T-cell (primary cell): ENCODE measurements around the gene PTBP1. TPM values are rescaled to one million over a fixed set of nuclear protein-coding genes. Genes with fewer than 3 reads are reported as not detected.

Source experiments
- ATAC-seq, 4 experiments: fragments of 200-7000 bp in 3 of 4; fragments of 150-1000 bp in 1 of 4; cut with Tn5 transposase; replicated peaks in 1 of 4; 1 replicate in 3 of 4; 2 replicates in 1 of 4; pipeline ENCODE4 v1.10.0; 2021; ENCODE audit warnings: moderate library complexity in 3 of 4, mild to moderate bottlenecking in 2 of 4, moderate number of reproducible peaks in 1 of 4
- CTCF ChIA-PET, 2 donors: fragments of 300-600 bp; sonication (Branson Sonifier 250); formaldehyde crosslinking; loops; one replicate each; lab custom pipeline; 2022; ENCODE audit warnings: antibody characterized with exemption in 2 of 2; lab: Charles Lee
- POLR2A ChIA-PET, 2 donors: fragments of 300-600 bp; sonication (Branson Sonifier 250); formaldehyde crosslinking; loops; one replicate each; lab custom pipeline; 2022; ENCODE audit warnings: antibody characterized with exemption in 2 of 2; lab: Charles Lee
- DNase-seq, 35 experiments: peaks; one replicate each; pipeline versions ENCODE4 v3.0.0 to v3.0.0-alpha.2; 2013 to 2023
- H3K27ac ChIP-seq: one replicate; pipeline ENCODE4 v1.5.1; 2013; ENCODE audit warnings: low read length
- H3K27me3 ChIP-seq, 2 experiments: replicated peaks in 1 of 2; 1 replicate in 1 of 2; 2 replicates in 1 of 2; pipeline versions ENCODE4 v1.6.1 to v1.7.0; 2013; ENCODE audit warnings: low read length in 1 of 2, mixed read lengths in 1 of 2; ENCODE audit not compliant: control insufficient read depth in 2 of 2, insufficient read depth in 2 of 2; ENCODE audit errors: extremely low read depth in 1 of 2
- H3K36me3 ChIP-seq, 2 donors: 1 replicate in 1 of 2; 2 replicates in 1 of 2; pipeline versions ENCODE4 v1.6.1 to v1.7.0; 2013; ENCODE audit warnings: low read length in 1 of 2; ENCODE audit not compliant: control insufficient read depth in 2 of 2, insufficient read depth in 1 of 2; ENCODE audit errors: extremely low read depth in 1 of 2
- H3K4me1 ChIP-seq, 2 experiments: 1 replicate in 1 of 2; 2 replicates in 1 of 2; pipeline versions ENCODE4 v1.6.1 to v1.7.0; 2013; ENCODE audit warnings: low read length in 2 of 2, mixed read lengths in 1 of 2; ENCODE audit not compliant: insufficient read depth in 2 of 2, control insufficient read depth in 1 of 2; ENCODE audit errors: extremely low read depth in 1 of 2
- H3K4me3 ChIP-seq, 2 donors: 1 replicate in 1 of 2; 2 replicates in 1 of 2; pipeline versions ENCODE4 v1.5.1 to v1.7.0; 2013; ENCODE audit warnings: mild to moderate bottlenecking in 2 of 2, low read length in 1 of 2, moderate library complexity in 1 of 2; ENCODE audit not compliant: control insufficient read depth in 1 of 2; ENCODE audit errors: extremely low read depth in 1 of 2
- H3K9me3 ChIP-seq: 2 replicates; pipeline ENCODE4 v1.7.0; 2013
- H3K27ac Mint-ChIP-seq, 2 donors: one replicate each; pipeline ENCODE4 v1.8.0; 2020 to 2021; ENCODE audit warnings: mild to moderate bottlenecking in 2 of 2, mixed read lengths in 2 of 2
- H3K27me3 Mint-ChIP-seq, 2 donors: one replicate each; pipeline ENCODE4 v1.8.0; 2021 to 2022; ENCODE audit warnings: mixed read lengths in 2 of 2
- H3K36me3 Mint-ChIP-seq: one replicate; pipeline ENCODE4 v1.8.0; 2021; ENCODE audit warnings: mixed read lengths
- H3K4me1 Mint-ChIP-seq, 3 donors: one replicate each; pipeline ENCODE4 v1.8.0; 2020 to 2022; ENCODE audit warnings: mixed read lengths in 3 of 3, mild to moderate bottlenecking in 1 of 3
- H3K4me3 Mint-ChIP-seq, 3 donors: one replicate each; pipeline ENCODE4 v1.8.0; 2020 to 2022; ENCODE audit warnings: mild to moderate bottlenecking in 3 of 3, mixed read lengths in 3 of 3, moderate library complexity in 3 of 3
- H3K9me3 Mint-ChIP-seq, 3 donors: one replicate each; pipeline ENCODE4 v1.8.0; 2020 to 2022; ENCODE audit warnings: mixed read lengths in 3 of 3
- WGBS: methylation state at CpG from one replicate; pipeline ENCODE4 v1.1.5; 2013; ENCODE audit warnings: missing lambda C conversion rate; ENCODE audit not compliant: insufficient coverage; 5-methylcytosine and 5-hydroxymethylcytosine counted together
- total RNA-seq, 35 experiments: library from RNA in 6 of 35; stranded (reverse) in 6 of 35; fragments of 120-200 nt in 1 of 35; gene quantifications; one replicate each; pipeline versions ENCODE4 v1.2.1 to v1.2.4 and lab custom pipeline; 2013 to 2026

The PTBP1 gene
- total RNA-seq, 5 donors from 2014 or later (not counting 1 experiment from before 2014, with no cell fraction given), result 307 to 343 (median 316) TPM

DNA sequence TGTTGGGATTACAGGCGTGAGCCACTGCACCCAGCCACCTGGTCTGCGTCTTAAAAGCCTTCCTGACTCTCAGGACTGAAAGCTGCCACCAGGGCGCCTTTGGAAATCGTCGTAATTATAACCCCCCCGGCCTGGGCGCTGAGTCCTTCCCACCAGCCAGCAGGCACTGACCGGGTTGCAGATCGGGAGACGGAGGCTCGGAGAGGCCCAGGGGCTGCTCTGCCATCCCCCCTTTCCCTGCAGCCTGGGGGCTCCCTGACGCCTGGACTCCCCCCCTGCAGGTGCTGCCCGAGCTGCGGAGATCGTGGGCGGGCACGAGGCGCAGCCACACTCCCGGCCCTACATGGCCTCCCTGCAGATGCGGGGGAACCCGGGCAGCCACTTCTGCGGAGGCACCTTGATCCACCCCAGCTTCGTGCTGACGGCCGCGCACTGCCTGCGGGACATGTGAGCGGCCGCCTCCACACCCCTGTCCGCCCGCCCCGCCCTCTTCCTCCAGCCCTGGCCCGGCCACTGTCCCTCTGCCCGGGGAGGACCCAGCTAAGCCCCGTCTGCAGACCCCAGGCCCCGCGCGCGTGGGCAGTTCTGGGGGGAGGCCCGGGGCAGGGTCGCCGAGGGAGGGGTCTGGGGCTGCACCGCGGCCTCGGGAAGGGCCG lies 46.1 kb downstream of the PTBP1 start:
- Mint-ChIP-seq H3K27me3 (peaks cover 27 to 49% of the 10 kb centered on the region in 2 donors), H3K4me1 (peaks cover 3 to 12% (median 8%) of the 10 kb centered on the region in 3 donors), H3K4me3 (peak overlapping the region in 1 of 3 donors; percentile 15), H3K27ac (no peak overlapping the region), H3K36me3 (no peaks in the 10 kb centered on the region), H3K9me3 (no peaks in the 10 kb centered on the region)
- CTCF ChIA-PET, result interaction anchor here in 1 of 2 donors (0.6 kb wide), 1 partner anchor 178 kb away, joined by 3 read pairs; no protein-coding TSS in a partner anchor
- no peak overlapping the region for H3K27ac ChIP-seq
- no peaks in the 10 kb centered on the region for H3K9me3 ChIP-seq
- no peak overlapping the region for H3K4me3 ChIP-seq
- POLR2A ChIA-PET, result no interaction called here
- H3K36me3 ChIP-seq, result no peaks in the 10 kb centered on the region
- peaks cover 0 to 18% of the 10 kb centered on the region in 2 experiments for H3K4me1 ChIP-seq
- DNase-seq (no peak), ATAC-seq (peak in 1 of 4 experiments; percentile 40)
- 10% methylated on average over 46 of the region's 46 CpGs for WGBS
- H3K27me3 ChIP-seq, result peaks cover 0 to 71% of the 10 kb centered on the region in 2 experiments

DNA sequence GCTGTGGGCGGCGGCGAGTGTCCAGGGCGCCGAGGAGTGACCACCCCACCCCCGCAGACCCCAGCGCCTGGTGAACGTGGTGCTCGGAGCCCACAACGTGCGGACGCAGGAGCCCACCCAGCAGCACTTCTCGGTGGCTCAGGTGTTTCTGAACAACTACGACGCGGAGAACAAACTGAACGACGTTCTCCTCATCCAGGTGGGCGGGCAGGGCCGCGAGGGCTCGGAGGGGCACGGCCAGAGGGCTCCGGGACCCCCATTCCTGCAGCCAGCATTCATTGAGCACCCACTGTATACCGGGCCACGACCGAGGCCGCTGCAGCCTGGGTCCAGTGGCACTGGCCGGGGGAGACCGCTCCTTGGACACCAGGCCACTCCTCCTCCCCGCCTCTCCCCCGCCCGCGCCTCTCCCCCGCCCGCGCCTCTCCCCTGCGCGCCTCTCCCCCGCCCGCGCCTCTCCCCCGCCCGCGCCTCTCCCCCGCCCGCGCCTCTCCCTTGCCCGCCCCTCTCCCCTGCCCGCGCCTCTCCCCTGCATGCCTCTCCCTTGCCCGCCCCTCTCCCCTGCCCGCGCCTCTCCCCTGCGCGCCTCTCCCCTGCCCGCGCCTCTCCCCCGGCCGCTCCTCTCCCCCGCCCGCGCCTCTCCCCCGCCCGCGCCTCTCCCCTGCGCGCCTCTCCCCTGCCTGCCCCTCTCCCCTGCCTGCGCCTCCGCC lies 46.7 kb downstream of the PTBP1 start:
- no peaks in the 10 kb centered on the region for H3K9me3 Mint-ChIP-seq
- CTCF ChIA-PET, result no interaction called here

DNA sequence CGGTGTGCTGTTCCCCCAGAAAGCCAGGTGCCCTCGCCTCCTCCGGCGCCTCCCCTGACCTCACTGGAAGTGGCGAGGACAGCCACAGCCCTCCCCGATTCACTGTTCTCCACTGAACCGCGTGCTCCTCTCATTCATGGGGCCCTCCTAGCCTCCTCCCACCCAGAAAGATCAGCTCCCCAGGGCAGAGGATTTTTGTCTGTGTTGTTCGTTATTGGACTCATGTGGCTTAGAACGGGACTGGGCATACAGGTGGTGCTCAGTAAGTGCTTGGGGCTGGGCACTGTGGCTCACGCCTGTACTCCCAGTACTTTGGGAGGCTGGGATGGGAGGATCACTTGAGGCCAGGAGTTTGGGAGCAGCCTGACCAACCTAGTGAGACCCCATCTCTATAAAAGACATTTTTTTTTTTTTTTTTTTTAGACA lies 47.3 kb downstream of the PTBP1 start:
- no peaks in the 10 kb centered on the region for H3K9me3 ChIP-seq
- ATAC-seq, result peak in 2 of 4 experiments; percentile 37 to 67
- 32% methylated on average over 5 of the region's 11 CpGs for WGBS

More for the DNA sequence above, 46.7 kb downstream of the PTBP1 start:
- POLR2A ChIA-PET, result no interaction called here
- Histone ChIP-seq H3K27ac (no peak overlapping the region), H3K9me3 (no peaks in the 10 kb centered on the region), H3K4me1 (peaks cover 0 to 18% of the 10 kb centered on the region in 2 experiments), H3K36me3 (no peaks in the 10 kb centered on the region), H3K4me3 (no peak overlapping the region), H3K27me3 (peaks cover 0 to 74% of the 10 kb centered on the region in 2 experiments)
- Mint-ChIP-seq H3K4me3 (peak overlapping the region in 1 of 3 donors; percentile 67), H3K4me1 (peaks cover 3 to 12% (median 8%) of the 10 kb centered on the region in 3 donors), H3K36me3 (no peaks in the 10 kb centered on the region), H3K27me3 (peaks cover 31 to 55% of the 10 kb centered on the region in 2 donors), H3K27ac (no peak overlapping the region)
- ATAC-seq, result no peak
- WGBS, result 24% methylated on average over 26 of the region's 70 CpGs
- no peak for DNase-seq

DNA sequence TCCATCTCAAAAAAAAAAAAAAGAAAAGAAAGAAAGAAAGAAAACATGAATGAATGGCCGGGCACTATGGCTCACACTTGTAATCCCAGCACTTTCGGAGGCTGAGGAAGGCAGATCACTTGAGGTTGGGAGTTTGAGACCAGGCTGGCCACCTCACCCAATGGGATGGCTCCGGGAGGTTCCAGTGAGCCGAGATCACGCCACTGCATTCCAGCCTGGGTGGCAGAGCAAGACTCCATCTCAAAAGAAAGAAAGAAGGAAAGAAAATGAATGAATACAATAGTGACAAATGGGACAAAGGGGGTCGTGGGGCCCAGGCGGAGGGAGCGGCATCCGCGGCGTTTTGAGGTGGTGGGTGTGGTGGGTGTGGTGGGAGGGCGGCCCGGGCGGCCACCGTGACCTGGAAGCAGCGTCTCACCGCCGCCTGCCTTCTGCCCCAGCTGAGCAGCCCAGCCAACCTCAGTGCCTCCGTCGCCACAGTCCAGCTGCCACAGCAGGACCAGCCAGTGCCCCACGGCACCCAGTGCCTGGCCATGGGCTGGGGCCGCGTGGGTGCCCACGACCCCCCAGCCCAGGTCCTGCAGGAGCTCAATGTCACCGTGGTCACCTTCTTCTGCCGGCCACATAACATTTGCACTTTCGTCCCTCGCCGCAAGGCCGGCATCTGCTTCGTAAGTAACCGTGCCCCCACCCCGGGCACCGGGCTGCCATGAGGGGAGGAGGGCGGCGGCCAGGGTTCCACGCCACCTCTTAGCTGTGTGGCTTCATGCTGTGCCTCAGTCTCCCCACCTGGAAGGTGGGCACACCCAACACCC lies 48.7 kb downstream of the PTBP1 start:
- no peak overlapping the region for H3K27ac ChIP-seq
- ChIA-PET CTCF (no interaction called here), POLR2A (interaction anchor here in 1 of 2 donors (0.5 kb wide), 1 partner anchor 395 kb away, joined by 3 read pairs; no protein-coding TSS in a partner anchor)
- peaks cover 3 to 12% (median 8%) of the 10 kb centered on the region in 3 donors for H3K4me1 Mint-ChIP-seq
- no peaks in the 10 kb centered on the region for H3K36me3 Mint-ChIP-seq
- H3K36me3 ChIP-seq, result no peaks in the 10 kb centered on the region
- peaks cover 0 to 18% of the 10 kb centered on the region in 2 experiments for H3K4me1 ChIP-seq
- peak overlapping the region in 1 of 2 donors; percentile 73 for H3K27ac Mint-ChIP-seq
- DNase-seq (no peak), ATAC-seq (no peak)
- H3K27me3 Mint-ChIP-seq, result peaks cover 31 to 65% of the 10 kb centered on the region in 2 donors
- WGBS, result 83% methylated on average over 28 of the region's 37 CpGs
- no peak overlapping the region for H3K4me3 ChIP-seq
- no peaks in the 10 kb centered on the region for H3K9me3 Mint-ChIP-seq
- no peak overlapping the region for H3K4me3 Mint-ChIP-seq
- H3K27me3 ChIP-seq, result peaks cover 0 to 83% of the 10 kb centered on the region in 2 experiments
- H3K9me3 ChIP-seq, result no peaks in the 10 kb centered on the region

More for the DNA sequence above, 47.3 kb downstream of the PTBP1 start:
- peaks cover 3 to 12% (median 8%) of the 10 kb centered on the region in 3 donors for H3K4me1 Mint-ChIP-seq
- H3K36me3 Mint-ChIP-seq, result no peaks in the 10 kb centered on the region
- Histone ChIP-seq H3K36me3 (no peaks in the 10 kb centered on the region), H3K4me3 (no peak overlapping the region), H3K27me3 (peaks cover 0 to 77% of the 10 kb centered on the region in 2 experiments), H3K4me1 (peaks cover 0 to 18% of the 10 kb centered on the region in 2 experiments), H3K27ac (no peak overlapping the region)
- no peaks in the 10 kb centered on the region for H3K9me3 Mint-ChIP-seq
- ChIA-PET CTCF (no interaction called here), POLR2A (no interaction called here)
- no peak for DNase-seq
- peaks cover 31 to 60% of the 10 kb centered on the region in 2 donors for H3K27me3 Mint-ChIP-seq
- no peak overlapping the region for H3K27ac Mint-ChIP-seq
- H3K4me3 Mint-ChIP-seq, result peak overlapping the region in 1 of 3 donors; percentile 67

DNA sequence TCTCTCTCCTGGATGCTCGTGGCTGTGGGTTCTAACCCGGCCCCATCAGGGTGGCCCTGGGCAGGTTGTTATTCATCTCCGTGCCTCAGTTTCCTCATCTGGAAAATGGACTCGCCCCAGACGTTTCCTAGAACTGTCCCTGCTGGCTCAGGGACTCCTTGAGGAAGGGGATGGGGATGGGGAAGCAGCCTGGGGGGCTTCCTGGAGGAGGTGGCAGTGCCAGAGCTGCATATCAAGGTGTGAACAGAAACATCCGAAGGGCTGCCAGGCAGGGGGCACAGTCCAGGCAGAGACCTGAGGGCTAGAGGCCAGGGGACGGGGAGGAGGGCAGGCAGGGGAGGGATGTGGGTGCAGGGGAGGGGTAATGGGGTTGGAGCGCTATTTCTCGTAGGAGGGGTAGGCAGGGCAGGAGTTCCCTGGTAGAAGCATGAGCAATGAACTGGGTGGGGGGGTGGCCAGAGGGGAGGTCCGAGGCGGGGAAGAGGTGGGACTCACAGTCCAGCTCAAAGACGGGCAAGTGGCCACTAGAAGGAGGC lies 51.2 kb downstream of the PTBP1 start:
- H3K4me3 Mint-ChIP-seq, result no peak overlapping the region
- H3K4me1 ChIP-seq, result peaks cover 0 to 13% of the 10 kb centered on the region in 2 experiments
- peaks cover 0 to 91% of the 10 kb centered on the region in 2 experiments for H3K27me3 ChIP-seq
- WGBS, result 38% methylated on average over 12 of the region's 12 CpGs
- H3K4me1 Mint-ChIP-seq, result peaks cover 3 to 7% (median 3%) of the 10 kb centered on the region in 3 donors
- H3K27ac ChIP-seq, result no peak overlapping the region
- DNase-seq, result no peak
- no peak overlapping the region for H3K27ac Mint-ChIP-seq
- H3K9me3 ChIP-seq, result no peaks in the 10 kb centered on the region
- peaks cover 27 to 59% of the 10 kb centered on the region in 2 donors for H3K27me3 Mint-ChIP-seq
- H3K36me3 ChIP-seq, result no peaks in the 10 kb centered on the region
- CTCF ChIA-PET, result no interaction called here
- H3K9me3 Mint-ChIP-seq, result no peaks in the 10 kb centered on the region
- no peaks in the 10 kb centered on the region for H3K36me3 Mint-ChIP-seq
- ATAC-seq, result no peak
- POLR2A ChIA-PET, result no interaction called here
- H3K4me3 ChIP-seq, result no peak overlapping the region
